Measurements from ENCODE around the gene CHPT1. TPM values are rescaled to one million over a fixed set of nuclear protein-coding genes. Genes with fewer than 3 reads are reported as not detected.

CHPT1 gene
- total and polyA plus RNA-seq, 9 of the 15 experiments (the other 6 are each of a cell fraction or from before 2014, with no cell fraction given), result 15.3 to 210 (median 91.9) TPM

DNA sequence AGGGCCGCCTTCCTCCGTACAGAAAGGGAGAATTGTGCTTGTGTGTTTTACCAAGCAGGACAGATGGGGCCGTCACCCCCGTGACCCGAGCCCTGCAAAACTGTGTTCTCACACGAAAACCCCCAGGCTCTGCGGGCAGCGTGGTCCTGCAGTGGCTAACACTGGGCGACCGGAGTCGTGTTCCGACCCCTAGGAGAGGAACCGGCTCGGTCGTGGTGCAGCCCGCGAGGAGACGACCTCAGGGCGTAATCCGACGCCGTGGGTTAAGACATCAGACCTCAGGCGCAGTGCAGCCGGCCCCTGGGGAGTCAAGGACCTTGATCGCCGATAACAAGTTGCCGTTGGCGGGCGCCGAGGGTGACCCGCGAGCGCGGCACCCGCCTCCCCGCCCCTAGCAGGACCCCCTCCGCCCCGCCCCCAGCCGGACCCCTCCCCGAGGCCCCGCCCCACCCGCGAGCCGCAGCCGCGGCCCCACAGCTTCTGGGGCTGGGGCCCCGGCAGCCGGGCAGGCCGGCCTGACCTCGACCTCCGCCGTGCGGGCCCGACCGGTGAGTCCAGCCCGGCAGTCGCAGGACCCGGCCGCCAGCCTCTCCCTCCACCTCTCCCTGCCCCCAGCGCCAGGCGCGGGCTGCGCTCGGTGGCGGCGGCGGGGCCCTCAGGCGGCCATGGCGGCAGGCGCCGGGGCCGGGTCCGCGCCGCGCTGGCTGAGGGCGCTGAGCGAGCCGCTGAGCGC, at the start of gene CHPT1 (continued):
- TF ChIP-seq, protein P1, sequence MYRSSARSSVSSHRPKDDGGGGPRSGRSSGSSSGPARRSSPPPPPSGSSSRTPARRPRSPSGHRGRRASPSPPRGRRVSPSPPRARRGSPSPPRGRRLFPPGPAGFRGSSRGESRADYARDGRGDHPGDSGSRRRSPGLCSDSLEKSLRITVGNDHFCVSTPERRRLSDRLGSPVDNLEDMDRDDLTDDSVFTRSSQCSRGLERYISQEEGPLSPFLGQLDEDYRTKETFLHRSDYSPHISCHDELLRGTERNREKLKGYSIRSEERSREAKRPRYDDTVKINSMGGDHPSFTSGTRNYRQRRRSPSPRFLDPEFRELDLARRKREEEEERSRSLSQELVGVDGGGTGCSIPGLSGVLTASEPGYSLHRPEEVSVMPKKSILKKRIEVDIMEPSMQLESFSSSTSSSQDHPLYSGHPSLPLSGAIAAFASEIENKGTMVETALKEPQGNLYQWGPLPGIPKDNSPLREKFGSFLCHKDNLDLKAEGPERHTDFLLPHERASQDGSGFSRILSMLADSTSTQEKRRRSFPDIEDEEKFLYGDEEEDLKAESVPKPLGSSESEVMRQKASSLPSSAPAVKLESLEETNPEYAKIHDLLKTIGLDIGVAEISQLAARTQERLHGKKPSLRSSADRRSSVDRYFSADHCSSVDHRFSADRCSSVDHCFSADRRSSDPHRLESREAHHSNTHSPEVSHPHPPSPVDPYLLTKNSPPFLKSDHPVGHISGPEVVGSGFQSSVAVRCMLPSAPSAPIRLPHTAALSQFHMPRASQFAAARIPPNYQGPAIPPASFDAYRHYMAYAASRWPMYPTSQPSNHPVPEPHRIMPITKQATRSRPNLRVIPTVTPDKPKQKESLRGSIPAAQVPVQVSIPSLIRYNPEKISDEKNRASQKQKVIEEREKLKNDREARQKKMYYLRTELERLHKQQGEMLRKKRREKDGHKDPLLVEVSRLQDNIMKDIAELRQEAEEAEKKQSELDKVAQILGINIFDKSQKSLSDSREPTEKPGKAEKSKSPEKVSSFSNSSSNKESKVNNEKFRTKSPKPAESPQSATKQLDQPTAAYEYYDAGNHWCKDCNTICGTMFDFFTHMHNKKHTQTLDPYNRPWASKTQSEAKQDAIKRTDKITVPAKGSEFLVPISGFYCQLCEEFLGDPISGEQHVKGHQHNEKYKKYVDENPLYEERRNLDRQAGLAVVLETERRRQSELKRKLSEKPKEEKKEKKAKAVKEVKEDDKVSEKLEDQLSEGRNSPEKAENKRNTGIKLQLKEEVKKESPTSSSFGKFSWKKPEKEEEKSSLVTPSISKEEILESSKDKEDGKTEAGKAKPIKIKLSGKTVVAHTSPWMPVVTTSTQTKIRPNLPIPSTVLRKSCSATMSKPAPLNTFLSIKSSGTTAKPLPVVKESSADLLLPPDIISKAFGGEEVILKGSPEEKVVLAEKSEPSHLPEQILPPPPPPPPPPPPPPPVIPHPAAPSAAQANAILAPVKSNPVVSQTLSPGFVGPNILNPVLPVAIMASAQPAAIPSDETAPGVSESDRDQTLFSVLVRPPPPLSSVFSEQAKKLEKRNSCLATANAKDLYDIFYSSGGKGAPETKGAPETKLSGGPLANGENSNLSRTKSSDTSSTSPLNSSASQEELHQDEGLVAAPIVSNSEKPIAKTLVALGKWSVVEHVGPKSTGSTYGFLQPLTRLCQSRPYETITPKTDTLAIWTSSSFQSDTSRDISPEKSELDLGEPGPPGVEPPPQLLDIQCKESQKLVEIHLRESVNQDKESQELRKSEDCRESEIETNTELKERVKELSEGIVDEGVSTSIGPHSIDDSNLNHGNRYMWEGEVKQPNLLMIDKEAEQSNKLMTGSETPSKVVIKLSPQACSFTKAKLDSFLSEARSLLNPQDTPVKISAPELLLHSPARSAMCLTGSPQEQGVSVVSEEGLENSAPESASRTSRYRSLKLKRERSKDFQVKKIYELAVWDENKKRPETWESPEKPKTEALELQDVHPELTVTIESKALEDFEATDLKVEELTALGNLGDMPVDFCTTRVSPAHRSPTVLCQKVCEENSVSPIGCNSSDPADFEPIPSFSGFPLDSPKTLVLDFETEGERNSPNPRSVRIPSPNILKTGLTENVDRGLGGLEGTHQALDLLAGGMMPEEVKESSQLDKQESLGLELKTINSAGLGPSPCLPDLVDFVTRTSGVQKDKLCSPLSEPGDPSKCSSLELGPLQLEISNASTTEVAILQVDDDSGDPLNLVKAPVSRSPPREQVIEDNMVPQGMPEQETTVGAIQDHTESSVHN (IDR thresholded peaks at IDR 0.05; ENCODE audit: borderline replicate concordance in 1 of 2, low read depth in 1 of 2), result no peak
- TF ChIP-seq ZKSCAN1 (IDR thresholded peaks at IDR 0.05; ENCODE audit: low read depth, low read length), result no peak
- peak; percentile 59 for TF ChIP-seq CCNT2 (IDR thresholded peaks at IDR 0.05; ENCODE audit: borderline replicate concordance, extremely low read depth, insufficient read length, low read depth, low read length)
- TF ChIP-seq ZC3H8 (IDR thresholded peaks at IDR 0.05), result no peak
- TF ChIP-seq HCFC1 (IDR thresholded peaks at IDR 0.05; ENCODE audit: low read depth, low read length), result no peak; the same call in 1 of the 2 replicates
- TF ChIP-seq KAT7 (CRISPR knock-in tag; IDR thresholded peaks at IDR 0.05; ENCODE audit: borderline replicate concordance), result no peak
- no peak for TF ChIP-seq KLF13 (tag; IDR thresholded peaks at IDR 0.05; ENCODE audit: borderline replicate concordance, low read depth)
- TF ChIP-seq NCOA6 (IDR thresholded peaks at IDR 0.05), result no peak
- TF ChIP-seq ZNF263 (CRISPR knock-in tag; IDR thresholded peaks at IDR 0.05; ENCODE audit: borderline replicate concordance), result no peak
- no peak for TF ChIP-seq TGIF2 (CRISPR knock-in tag; IDR thresholded peaks at IDR 0.05)
- TF ChIP-seq, protein P2, sequence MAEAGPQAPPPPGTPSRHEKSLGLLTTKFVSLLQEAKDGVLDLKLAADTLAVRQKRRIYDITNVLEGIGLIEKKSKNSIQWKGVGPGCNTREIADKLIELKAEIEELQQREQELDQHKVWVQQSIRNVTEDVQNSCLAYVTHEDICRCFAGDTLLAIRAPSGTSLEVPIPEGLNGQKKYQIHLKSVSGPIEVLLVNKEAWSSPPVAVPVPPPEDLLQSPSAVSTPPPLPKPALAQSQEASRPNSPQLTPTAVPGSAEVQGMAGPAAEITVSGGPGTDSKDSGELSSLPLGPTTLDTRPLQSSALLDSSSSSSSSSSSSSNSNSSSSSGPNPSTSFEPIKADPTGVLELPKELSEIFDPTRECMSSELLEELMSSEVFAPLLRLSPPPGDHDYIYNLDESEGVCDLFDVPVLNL (CRISPR knock-in tag; IDR thresholded peaks at IDR 0.05; ENCODE audit: low read depth), result no peak
- TF ChIP-seq, protein P3, sequence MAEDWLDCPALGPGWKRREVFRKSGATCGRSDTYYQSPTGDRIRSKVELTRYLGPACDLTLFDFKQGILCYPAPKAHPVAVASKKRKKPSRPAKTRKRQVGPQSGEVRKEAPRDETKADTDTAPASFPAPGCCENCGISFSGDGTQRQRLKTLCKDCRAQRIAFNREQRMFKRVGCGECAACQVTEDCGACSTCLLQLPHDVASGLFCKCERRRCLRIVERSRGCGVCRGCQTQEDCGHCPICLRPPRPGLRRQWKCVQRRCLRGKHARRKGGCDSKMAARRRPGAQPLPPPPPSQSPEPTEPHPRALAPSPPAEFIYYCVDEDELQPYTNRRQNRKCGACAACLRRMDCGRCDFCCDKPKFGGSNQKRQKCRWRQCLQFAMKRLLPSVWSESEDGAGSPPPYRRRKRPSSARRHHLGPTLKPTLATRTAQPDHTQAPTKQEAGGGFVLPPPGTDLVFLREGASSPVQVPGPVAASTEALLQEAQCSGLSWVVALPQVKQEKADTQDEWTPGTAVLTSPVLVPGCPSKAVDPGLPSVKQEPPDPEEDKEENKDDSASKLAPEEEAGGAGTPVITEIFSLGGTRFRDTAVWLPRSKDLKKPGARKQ (CRISPR knock-in tag; IDR thresholded peaks at IDR 0.05), result no peak
- TF ChIP-seq ADNP (tag; IDR thresholded peaks at IDR 0.05), result no peak
- TF ChIP-seq ZNF354B (CRISPR knock-in tag; IDR thresholded peaks at IDR 0.05), result no peak
- TF ChIP-seq MAZ (CRISPR knock-in tag; conservative IDR thresholded peaks at IDR 0.05 in 1 of 2, IDR thresholded peaks at IDR 0.05 in 1 of 2), result peak; percentile 53 to 61; a peak in 1 of 4 replicates
- peak; percentile 50; the same call in 1 of the 2 replicates for TF ChIP-seq EP400 (IDR thresholded peaks at IDR 0.05)
- no peak for TF ChIP-seq NFRKB (IDR thresholded peaks at IDR 0.05; ENCODE audit: low read depth)

Measured in K562 (cell line).